Panc1 (cell line): ENCODE data around the gene FKRP. TPM values are rescaled to one million over a fixed set of nuclear protein-coding genes. Genes with fewer than 3 reads are reported as not detected.

Experiments used
- ATAC-seq: fragments of 200-7000 bp; cut with Tn5 transposase; 2 replicates; pipeline ENCODE4 v1.9.1; 2020; ENCODE audit warnings: mild to moderate bottlenecking, moderate library complexity
- BruUV-seq: library from RNA; stranded (reverse); fragments of 400-500 nt; replicated peaks from 2 replicates; lab custom pipeline; 2021; lab: Mats Ljungman, UMichigan
- CTCF ChIA-PET: fragments of 300-600 bp; sonication (Branson Sonifier 250); formaldehyde crosslinking; loops from one replicate; lab custom pipeline; 2022; ENCODE audit warnings: antibody characterized with exemption; lab: Charles Lee
- POLR2A ChIA-PET: fragments of 300-600 bp; sonication (Branson Sonifier 250); formaldehyde crosslinking; loops from one replicate; lab custom pipeline; 2022; ENCODE audit warnings: antibody characterized with exemption; lab: Charles Lee
- DNase-seq: peaks from one replicate; pipeline ENCODE4 v3.0.0-alpha.2; 2010; ENCODE audit warnings: low read depth, low spot score
- H3K27ac ChIP-seq: 2 replicates; pipeline ENCODE4 v1.5.1; 2011; ENCODE audit warnings: mild to moderate bottlenecking, low read length, inconsistent platforms
- H3K27me3 ChIP-seq: fragments of 200-500 bp; sonication (Bioruptor generic); 2 replicates; pipeline ENCODE4 v1.6.0; 2014; ENCODE audit warnings: low read length, inconsistent platforms; ENCODE audit not compliant: control insufficient read depth, insufficient read depth
- H3K36me3 ChIP-seq: fragments of 200-500 bp; sonication (Bioruptor generic); 2 replicates; pipeline ENCODE4 v1.5.1; 2014; ENCODE audit warnings: inconsistent platforms, mild to moderate bottlenecking, low read length, moderate library complexity; ENCODE audit not compliant: control insufficient read depth, insufficient read depth
- H3K4me1 ChIP-seq: 2 replicates; pipeline ENCODE4 v1.5.1; 2011; ENCODE audit warnings: inconsistent platforms, mild to moderate bottlenecking, low read length, moderate library complexity; ENCODE audit not compliant: control insufficient read depth, insufficient read depth
- H3K4me3 ChIP-seq, 2 experiments: 2 replicates each; pipeline ENCODE4 v1.5.1; 2011 to 2012; ENCODE audit warnings: low read depth in 2 of 2, low read length in 2 of 2, mild to moderate bottlenecking in 2 of 2, inconsistent platforms in 1 of 2, moderate library complexity in 1 of 2
- H3K9me3 ChIP-seq: fragments of 200-500 bp; sonication (Bioruptor generic); 2 replicates; pipeline ENCODE4 v1.5.1; 2014; ENCODE audit warnings: low read depth, mild to moderate bottlenecking, inconsistent platforms, low read length, moderate library complexity; ENCODE audit not compliant: control insufficient read depth, insufficient read depth
- CTCF ChIP-seq: fragments of 450-650 bp; IDR thresholded peaks from 2 replicates; pipeline ENCODE4 v1.5.1; 2017; ENCODE audit warnings: mild to moderate bottlenecking
- POLR2AphosphoS5 ChIP-seq: IDR thresholded peaks from 2 replicates; pipeline ENCODE4 v1.6.1; 2012; ENCODE audit warnings: mild to moderate bottlenecking, low read depth, low read length, moderate library complexity
- REST ChIP-seq, 2 experiments: IDR thresholded peaks; 2 replicates each; pipeline ENCODE4 v1.6.1; 2011 to 2012; ENCODE audit warnings: low read depth in 2 of 2, control low read depth in 1 of 2, low read length in 1 of 2, mild to moderate bottlenecking in 1 of 2, moderate library complexity in 1 of 2; ENCODE audit not compliant: insufficient read depth in 1 of 2
- SIN3A ChIP-seq: IDR thresholded peaks from 2 replicates; pipeline ENCODE4 v1.6.1; 2012; ENCODE audit warnings: low read depth, mild to moderate bottlenecking, low read length, moderate library complexity, borderline replicate concordance; ENCODE audit not compliant: insufficient read depth
- TCF7L2 ChIP-seq: IDR thresholded peaks from 2 replicates; pipeline ENCODE4 v1.6.1; 2011; ENCODE audit warnings: mild to moderate bottlenecking, low read depth, low read length, inconsistent platforms
- in situ Hi-C: cut with HindIII; loops from 2 replicates; pipeline ENCODE4 v1.10.0; 2016; ENCODE audit warnings: low sequenced_read_pairs, low pct_unique_long_range_greater_than_20kb
- intact Hi-C: fragments of 100-400 bp; cut with micrococcal nuclease; formaldehyde crosslinking; loops from one replicate; pipeline ENCODE4 v1.10.0; 2022; ENCODE audit not compliant: unreplicated experiment
- total RNA-seq: library from RNA; stranded (reverse); gene quantifications from one replicate; pipeline ENCODE4 v1.2.1, GENCODE V29; 2021; ENCODE audit not compliant: unreplicated experiment

FKRP gene
- total RNA-seq, 1 experiment from 2014 or later, result 21.6 TPM

GRCh38 chr19:46713781-46714443, 31.9 kb upstream of the FKRP start:
- ChIA-PET POLR2A (interaction anchor here (0.6 kb wide), 1 partner anchor 407 kb away, joined by 9 read pairs; no protein-coding TSS in a partner anchor), CTCF (interaction anchor here (0.5 kb wide), 2 partner anchors 29 to 76 kb away, joined by 3 read pairs; no protein-coding TSS in a partner anchor)
- TF ChIP-seq POLR2AphosphoS5 (0 out of 2 replicates have a peak, but pooled peaks have one; percentile 24), SIN3A (no peak)
- Histone ChIP-seq H3K4me3 (peak overlapping the region; percentile 71 to 74), H3K9me3 (no peaks in the 10 kb centered on the region), H3K27ac (peak overlapping the region; percentile 51; the same call in 1 of the 2 replicates), H3K27me3 (no peaks in the 10 kb centered on the region), H3K4me1 (peaks cover 5% of the 10 kb centered on the region), H3K36me3 (peaks cover 5% of the 10 kb centered on the region; the same call in 1 of the 2 replicates)
- no TSS peak for BruUV-seq
- no peak for DNase-seq
- ATAC-seq, result peak; percentile 78
- intact Hi-C loops, result no loop called here
- in situ Hi-C loops, result no loop called here

- ATAC-seq (peak; percentile 27; the same call in 1 of the 2 replicates), DNase-seq (no peak)
- no peak for TF ChIP-seq POLR2AphosphoS5
- TF ChIP-seq TCF7L2, result no peak
- TF ChIP-seq SIN3A, result no peak
- no peak for TF ChIP-seq REST (IDR thresholded peaks at IDR 0.05; ENCODE audit: insufficient read depth in 1 of 2, low read depth in 2 of 2, low read length in 1 of 2)
- no peak for TF ChIP-seq CTCF
- intact Hi-C loops (no loop called here), in situ Hi-C loops (no loop called here)
- Histone ChIP-seq H3K4me1 (peaks cover 5% of the 10 kb centered on the region), H3K4me3 (peak overlapping the region; percentile 71 to 74), H3K27ac (peak overlapping the region; percentile 89), H3K27me3 (no peaks in the 10 kb centered on the region), H3K9me3 (no peaks in the 10 kb centered on the region), H3K36me3 (peaks cover 5% of the 10 kb centered on the region; the same call in 1 of the 2 replicates)
- ChIA-PET POLR2A (interaction anchor here (0.6 kb wide), 1 partner anchor 406 kb away, joined by 9 read pairs; no protein-coding TSS in a partner anchor), CTCF (interaction anchor here (0.5 kb wide), 2 partner anchors 28 to 77 kb away, joined by 3 read pairs; no protein-coding TSS in a partner anchor)
- no TSS peak for BruUV-seq
Measured at GRCh38 chr19:46714444-46715106, 31.3 kb upstream of the FKRP start.
